Chondrocyte (in vitro differentiated cells): Measurements from ENCODE around the gene NUPR2. TPM values are rescaled to one million over a fixed set of nuclear protein-coding genes. Genes with fewer than 3 reads are reported as not detected.
"Not testable (repeated sequence)": the region's sequence is repeated elsewhere in the genome, so short reads cannot be mapped to it uniquely, and the experiment has no call there.

ENCODE experiments used
- DNase-seq: peaks from one replicate; pipeline ENCODE4 v3.0.0; 2021; ENCODE audit warnings: mixed read lengths, low spot score
- H3K27ac Mint-ChIP-seq: one replicate; pipeline ENCODE4 v1.8.0; 2021; ENCODE audit warnings: mild to moderate bottlenecking, moderate library complexity, mixed read lengths; ENCODE audit not compliant: unreplicated experiment
- H3K27me3 Mint-ChIP-seq: 2 replicates; pipeline ENCODE4 v1.8.0; 2021; ENCODE audit warnings: low read depth, mixed read lengths
- H3K36me3 Mint-ChIP-seq: 2 replicates; pipeline ENCODE4 v1.8.0; 2021; ENCODE audit warnings: low read depth, mixed read lengths
- H3K4me1 Mint-ChIP-seq: 2 replicates; pipeline ENCODE4 v1.8.0; 2021; ENCODE audit warnings: low read depth, mild to moderate bottlenecking, mixed read lengths
- H3K4me3 Mint-ChIP-seq: one replicate; pipeline ENCODE4 v1.8.0; 2021; ENCODE audit warnings: mild to moderate bottlenecking, moderate library complexity, mixed read lengths; ENCODE audit not compliant: unreplicated experiment
- H3K9me3 Mint-ChIP-seq: 2 replicates; pipeline ENCODE4 v1.8.0; 2021; ENCODE audit warnings: low read depth, mixed read lengths
- total RNA-seq: library from RNA; stranded (reverse); gene quantifications from 3 replicates; pipeline ENCODE4 v1.2.1, GENCODE V29; 2021
- TF ChIP-seq, protein P1 (sequence below): fragments of 200-600 bp; sonication (generic); IDR thresholded peaks from 2 replicates; pipeline ENCODE4 v1.5.0; 2021; ENCODE audit warnings: antibody characterized with exemption, mild to moderate bottlenecking, moderate library complexity

Gene NUPR2
- total RNA-seq, 1 donor from 2014 or later: not detected

DNA sequence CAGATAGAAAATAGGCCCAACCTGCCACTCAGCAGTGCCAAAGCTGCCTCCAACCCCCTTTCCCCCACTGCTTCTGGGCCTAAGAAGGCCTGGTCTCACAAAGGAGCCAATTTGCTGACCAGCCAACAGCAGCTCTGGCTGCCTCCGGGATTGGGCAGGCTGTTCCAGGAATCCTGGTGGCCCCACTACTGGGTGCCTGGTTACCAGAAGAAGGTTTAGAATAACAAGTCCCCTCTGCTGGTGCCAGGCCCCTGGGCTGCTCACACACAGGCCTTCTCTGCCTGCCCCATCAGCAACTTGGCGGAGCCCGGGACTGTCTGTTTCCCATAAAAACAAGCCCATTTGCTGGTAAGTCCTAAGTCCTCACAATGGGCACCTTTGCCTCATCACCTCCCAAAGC, 24.6 kb downstream of the NUPR2 start:
- Mint-ChIP-seq H3K4me1 (peaks cover 22% of the 10 kb centered on the region), H3K9me3 (no peaks in the 10 kb centered on the region), H3K27ac (no peak overlapping the region), H3K36me3 (peaks cover 3% of the 10 kb centered on the region), H3K4me3 (no peak overlapping the region), H3K27me3 (no peaks in the 10 kb centered on the region)
- TF ChIP-seq, protein P1, sequence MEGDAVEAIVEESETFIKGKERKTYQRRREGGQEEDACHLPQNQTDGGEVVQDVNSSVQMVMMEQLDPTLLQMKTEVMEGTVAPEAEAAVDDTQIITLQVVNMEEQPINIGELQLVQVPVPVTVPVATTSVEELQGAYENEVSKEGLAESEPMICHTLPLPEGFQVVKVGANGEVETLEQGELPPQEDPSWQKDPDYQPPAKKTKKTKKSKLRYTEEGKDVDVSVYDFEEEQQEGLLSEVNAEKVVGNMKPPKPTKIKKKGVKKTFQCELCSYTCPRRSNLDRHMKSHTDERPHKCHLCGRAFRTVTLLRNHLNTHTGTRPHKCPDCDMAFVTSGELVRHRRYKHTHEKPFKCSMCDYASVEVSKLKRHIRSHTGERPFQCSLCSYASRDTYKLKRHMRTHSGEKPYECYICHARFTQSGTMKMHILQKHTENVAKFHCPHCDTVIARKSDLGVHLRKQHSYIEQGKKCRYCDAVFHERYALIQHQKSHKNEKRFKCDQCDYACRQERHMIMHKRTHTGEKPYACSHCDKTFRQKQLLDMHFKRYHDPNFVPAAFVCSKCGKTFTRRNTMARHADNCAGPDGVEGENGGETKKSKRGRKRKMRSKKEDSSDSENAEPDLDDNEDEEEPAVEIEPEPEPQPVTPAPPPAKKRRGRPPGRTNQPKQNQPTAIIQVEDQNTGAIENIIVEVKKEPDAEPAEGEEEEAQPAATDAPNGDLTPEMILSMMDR: no peak
- DNase-seq: no peak

DNA sequence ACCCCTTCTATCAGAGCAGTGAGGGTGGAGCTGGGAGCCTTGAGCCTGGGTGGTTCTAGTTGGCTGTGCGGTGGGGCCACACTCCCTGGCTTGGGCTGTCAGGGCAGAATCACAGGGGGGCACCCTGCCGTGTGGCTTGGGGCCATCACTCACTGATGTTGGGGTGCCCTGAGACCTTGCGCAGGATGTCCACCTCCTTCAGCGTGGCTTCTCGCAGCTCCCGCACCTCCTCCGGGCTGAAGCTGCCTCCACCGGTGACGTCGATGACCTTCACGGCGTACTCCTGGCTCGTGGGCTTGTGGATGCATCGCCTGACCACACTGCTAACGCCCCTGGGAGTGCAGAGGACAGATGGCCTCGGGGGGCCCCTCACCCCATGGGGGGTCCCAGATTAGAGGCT, 28.8 kb downstream of the NUPR2 start:
- Mint-ChIP-seq H3K4me3 (no peak overlapping the region), H3K4me1 (peaks cover 13% of the 10 kb centered on the region), H3K9me3 (no peaks in the 10 kb centered on the region), H3K27ac (no peak overlapping the region), H3K36me3 (peaks cover 4% of the 10 kb centered on the region), H3K27me3 (no peaks in the 10 kb centered on the region)
- DNase-seq: peak; percentile 77
- TF ChIP-seq, protein P1: no peak

DNA sequence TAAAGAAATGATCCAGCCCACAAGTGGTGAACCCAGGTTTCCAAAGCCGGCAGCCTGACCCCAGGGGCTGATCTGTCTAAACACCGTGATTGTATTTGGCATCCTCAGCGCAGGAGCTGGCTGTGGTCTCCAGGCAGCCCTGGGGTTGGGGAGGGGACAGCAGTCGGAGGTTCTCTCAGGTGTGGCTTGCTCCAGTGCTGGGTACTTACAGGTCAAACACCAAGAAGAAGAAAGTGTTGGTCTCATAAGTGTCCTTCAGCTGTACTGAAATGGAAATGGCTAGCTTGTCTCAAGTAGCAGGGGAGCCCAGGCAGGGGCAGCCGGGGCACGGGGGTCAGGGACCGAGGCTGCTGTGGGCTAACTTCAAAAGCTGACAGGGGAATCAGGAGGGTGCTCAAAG, 29.5 kb downstream of the NUPR2 start:
- H3K4me3 Mint-ChIP-seq: no peak overlapping the region
- no peaks in the 10 kb centered on the region for H3K9me3 Mint-ChIP-seq
- H3K27ac Mint-ChIP-seq: no peak overlapping the region

DNA sequence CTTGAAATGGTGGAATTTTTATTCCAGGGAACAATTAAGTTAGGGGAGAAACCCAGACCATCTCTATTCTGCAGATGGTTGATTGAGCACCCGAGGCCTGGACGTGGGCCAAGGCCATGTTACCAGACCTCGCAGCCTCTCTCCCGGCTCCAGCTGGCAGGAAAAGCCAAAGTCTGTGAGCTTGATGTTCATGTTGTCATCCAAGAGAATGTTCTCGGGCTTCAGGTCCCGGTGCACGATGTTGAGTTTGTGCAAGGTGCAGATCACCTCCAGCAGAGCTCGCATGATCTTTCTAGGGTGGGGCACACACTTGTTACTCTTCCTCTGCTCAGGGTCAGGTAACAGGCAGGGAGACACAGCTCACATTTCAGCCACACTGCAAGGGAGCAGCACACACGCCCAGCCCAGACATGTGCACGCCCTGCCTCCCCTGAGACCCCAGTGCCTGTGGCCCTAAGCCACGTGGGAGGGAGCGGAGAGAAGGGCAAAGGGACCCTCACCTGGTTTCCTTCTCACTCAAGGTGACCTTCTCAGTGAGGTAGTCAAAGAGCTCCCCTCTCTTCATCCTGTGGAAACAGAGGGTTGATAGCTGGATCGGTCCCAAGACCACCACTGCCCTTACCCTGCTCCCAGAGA, 32.9 kb downstream of the NUPR2 start:
- TF ChIP-seq, protein P1: no peak
- Mint-ChIP-seq H3K4me1 (peaks cover 22% of the 10 kb centered on the region), H3K27ac (no peak overlapping the region), H3K4me3 (no peak overlapping the region), H3K27me3 (no peaks in the 10 kb centered on the region), H3K36me3 (peaks cover 11% of the 10 kb centered on the region), H3K9me3 (no peaks in the 10 kb centered on the region)
- DNase-seq: peak; percentile 56

More for the DNA sequence above, 29.5 kb downstream of the NUPR2 start:
- H3K4me1 Mint-ChIP-seq: peaks cover 6% of the 10 kb centered on the region
- H3K27me3 Mint-ChIP-seq: no peaks in the 10 kb centered on the region
- DNase-seq: peak; percentile 74
- TF ChIP-seq, protein P1: no peak
- H3K36me3 Mint-ChIP-seq: peaks cover 7% of the 10 kb centered on the region

DNA sequence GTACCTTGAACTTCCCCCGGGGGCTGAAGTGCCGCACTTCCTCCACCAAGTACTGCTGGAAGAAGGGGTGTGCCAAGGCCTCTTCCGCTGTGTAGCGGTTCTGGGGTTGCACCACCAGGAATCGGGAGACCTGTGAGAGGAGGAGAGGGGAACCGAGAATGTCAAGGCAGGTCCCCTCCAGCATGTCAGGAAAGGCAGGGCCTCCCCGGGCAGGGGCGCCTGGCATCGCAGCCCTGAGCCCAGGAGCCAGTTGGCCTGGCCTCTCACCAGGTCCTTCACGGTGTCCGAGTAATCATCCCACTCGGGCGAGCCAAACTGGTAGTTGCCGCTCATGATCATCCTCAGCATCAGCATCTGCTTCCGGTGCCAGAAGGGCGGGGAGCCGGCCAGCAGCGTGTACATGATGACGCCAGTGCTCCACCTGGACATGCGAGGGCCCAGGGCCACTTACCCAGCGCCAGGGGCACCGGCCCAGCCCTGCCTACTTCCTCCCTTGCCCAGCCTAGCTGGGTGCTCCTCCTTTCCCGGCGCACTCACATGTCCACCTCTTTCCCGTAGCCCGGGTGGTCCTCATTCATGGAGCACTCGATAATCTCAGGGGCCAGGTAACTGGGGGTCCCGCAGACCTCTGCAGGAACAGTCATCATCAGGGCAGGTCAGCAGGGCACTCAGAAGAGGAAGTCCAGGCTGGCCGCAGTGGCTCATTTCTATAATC, 34.4 kb downstream of the NUPR2 start:
- Mint-ChIP-seq H3K27ac (no peak overlapping the region), H3K27me3 (no peaks in the 10 kb centered on the region), H3K4me3 (no peak overlapping the region), H3K36me3 (peaks cover 11% of the 10 kb centered on the region), H3K9me3 (no peaks in the 10 kb centered on the region), H3K4me1 (peaks cover 22% of the 10 kb centered on the region)
- TF ChIP-seq, protein P1: no peak
- peak; percentile 94 for DNase-seq

DNA sequence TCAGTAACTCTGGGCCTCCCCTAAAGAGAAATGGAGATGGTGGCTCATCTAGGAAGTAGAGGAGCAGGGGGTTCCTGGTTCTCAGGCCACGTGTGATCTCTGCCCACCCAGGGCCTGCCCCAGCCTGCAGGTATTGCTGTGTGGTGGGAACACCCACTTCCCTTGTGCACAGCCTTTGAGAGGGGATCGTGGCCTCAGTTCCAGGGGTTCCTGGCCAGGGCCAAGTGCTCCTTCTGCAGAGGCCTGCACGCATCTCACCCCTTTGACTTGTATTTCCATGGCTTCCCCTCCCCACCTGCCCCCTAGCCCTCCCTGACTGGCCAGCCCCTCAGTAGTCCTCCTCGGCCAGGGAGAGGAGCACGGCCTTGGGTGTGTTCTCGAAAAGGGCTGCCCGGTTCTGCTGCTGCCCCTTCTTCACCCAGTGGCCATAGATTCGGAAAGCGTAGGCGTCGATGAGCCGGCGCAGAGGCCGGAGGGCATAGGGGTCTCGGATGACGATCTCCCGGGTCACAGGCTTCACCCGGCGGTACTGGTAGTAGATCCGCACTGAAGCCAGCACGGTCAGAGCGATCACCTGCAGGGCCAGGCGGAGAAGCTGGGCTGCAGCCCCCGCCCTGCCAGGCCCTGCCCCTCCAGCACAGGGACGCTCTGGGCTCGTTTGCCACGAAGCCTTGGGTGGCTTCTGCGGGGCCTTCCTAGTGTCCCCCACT, 35.3 kb downstream of the NUPR2 start:
- not testable (repeated sequence) for H3K27me3 Mint-ChIP-seq, H3K9me3 Mint-ChIP-seq, H3K4me3 Mint-ChIP-seq
- DNase-seq: peak; percentile 77
- Mint-ChIP-seq H3K36me3 (peaks cover 15% of the 10 kb centered on the region), H3K27ac (peak overlapping the region; percentile 89), H3K4me1 (peaks cover 22% of the 10 kb centered on the region)
